SH-SY5Y (cell line): Measurements from ENCODE around the gene PAMR1.

Source experiments
- GATA2 ChIP-seq: IDR thresholded peaks from 2 replicates; pipeline ENCODE4 v1.6.1; 2011; ENCODE audit warnings: mild to moderate bottlenecking, low read depth, low read length
- GATA3 ChIP-seq: IDR thresholded peaks from 2 replicates; pipeline ENCODE4 v1.6.1; 2011; ENCODE audit warnings: low read depth, mild to moderate bottlenecking, low read length, moderate library complexity

PAMR1 gene

GRCh38 chr11:35464308-35464707 lies 61.1 kb downstream of the PAMR1 start:
- TF ChIP-seq GATA2 (peak; percentile 65), GATA3 (peak; percentile 68; the same call in 1 of the 2 replicates)

- TF ChIP-seq GATA2 (no peak), GATA3 (no peak)
Measured at GRCh38 chr11:35463331-35463751, 62.1 kb downstream of the PAMR1 start.

DNA sequence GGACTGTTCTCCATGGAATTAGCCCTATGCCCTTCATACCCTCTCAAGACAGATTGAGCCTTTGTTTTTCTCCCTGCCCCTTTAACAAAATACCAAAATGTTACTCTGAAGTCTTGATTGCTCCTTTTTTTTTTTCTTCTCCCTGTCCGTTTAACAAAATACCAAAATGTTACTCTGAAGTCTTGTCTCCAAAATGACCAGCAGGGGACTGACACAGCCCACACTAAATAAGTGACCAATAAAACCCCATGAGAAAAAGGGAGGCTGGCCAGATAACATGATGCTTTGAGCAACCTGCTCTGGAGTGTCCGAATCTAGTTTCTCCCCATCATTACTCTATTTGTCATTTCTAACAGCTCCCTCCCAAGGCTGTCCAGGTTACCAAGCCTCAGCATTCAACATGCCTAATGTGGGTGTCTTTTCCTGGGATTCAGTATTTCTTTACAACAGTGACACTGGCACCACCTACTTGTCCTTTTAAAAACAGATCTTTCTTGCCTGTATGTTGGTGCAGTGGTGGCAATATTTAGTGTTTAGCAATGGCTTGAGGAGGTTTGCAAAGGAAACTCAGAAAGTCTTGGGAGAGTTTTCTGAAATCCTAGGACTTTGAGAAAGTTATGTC lies 63.4 kb downstream of the PAMR1 start:
- no peak for TF ChIP-seq GATA2
- no peak for TF ChIP-seq GATA3

- no peak for TF ChIP-seq GATA2
- TF ChIP-seq GATA3, result no peak
Measured at GRCh38 chr11:35459489-35459888, 65.9 kb downstream of the PAMR1 start.

DNA sequence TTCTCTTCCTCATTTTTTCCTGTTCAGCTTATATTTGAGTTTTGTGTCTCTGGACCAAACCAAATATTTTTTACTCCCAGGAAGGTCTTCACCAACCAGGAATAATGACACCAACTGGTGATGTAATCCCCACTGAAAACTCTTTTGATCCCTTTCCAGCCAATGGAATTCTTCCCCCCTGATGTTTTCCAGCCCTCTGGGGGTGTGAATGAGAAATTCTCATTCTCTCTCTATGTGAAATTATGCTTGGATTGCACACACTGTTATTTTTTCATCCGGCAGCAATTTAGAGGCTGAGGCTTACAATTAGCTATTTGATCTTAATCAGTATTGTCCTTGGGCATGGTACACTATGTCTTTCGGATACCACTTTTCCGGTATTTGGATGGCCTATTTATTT lies 66.6 kb downstream of the PAMR1 start:
- TF ChIP-seq GATA3 (no peak), GATA2 (no peak)

GRCh38 chr11:35454362-35454761 lies 71.1 kb downstream of the PAMR1 start:
- TF ChIP-seq GATA2, result no peak
- no peak for TF ChIP-seq GATA3

GRCh38 chr11:35436581-35437250 lies 88.7 kb downstream of the PAMR1 start:
- no peak for TF ChIP-seq GATA3
- TF ChIP-seq GATA2, result no peak

DNA sequence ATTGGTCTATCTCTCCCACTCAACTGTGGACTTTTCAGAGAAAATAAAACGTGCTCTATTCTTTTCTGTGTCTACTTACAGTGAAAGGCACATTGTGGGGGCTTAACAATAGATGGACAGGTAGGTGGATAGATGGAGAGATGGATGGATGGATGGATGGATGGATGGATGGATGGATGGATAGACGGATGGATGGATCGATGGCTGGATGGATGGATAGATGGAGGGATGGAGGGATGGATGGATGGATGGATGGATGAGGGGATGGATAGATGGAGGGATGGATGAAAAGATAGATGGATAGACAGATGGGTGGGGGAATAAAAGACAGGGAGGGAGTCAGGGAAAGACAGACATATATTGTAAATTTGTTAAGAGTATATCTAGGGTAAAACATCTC lies 91.8 kb downstream of the PAMR1 start:
- no peak for TF ChIP-seq GATA2
- TF ChIP-seq GATA3, result no peak

GRCh38 chr11:35432464-35432863 lies 93.0 kb downstream of the PAMR1 start:
- TF ChIP-seq GATA3 (no peak), GATA2 (no peak)

- TF ChIP-seq GATA3 (no peak), GATA2 (no peak)
Measured at GRCh38 chr11:35427071-35427470, 98.3 kb downstream of the PAMR1 start.

GRCh38 chr11:35426351-35426750 lies 99.1 kb downstream of the PAMR1 start:
- TF ChIP-seq GATA2, result no peak
- TF ChIP-seq GATA3, result no peak

DNA sequence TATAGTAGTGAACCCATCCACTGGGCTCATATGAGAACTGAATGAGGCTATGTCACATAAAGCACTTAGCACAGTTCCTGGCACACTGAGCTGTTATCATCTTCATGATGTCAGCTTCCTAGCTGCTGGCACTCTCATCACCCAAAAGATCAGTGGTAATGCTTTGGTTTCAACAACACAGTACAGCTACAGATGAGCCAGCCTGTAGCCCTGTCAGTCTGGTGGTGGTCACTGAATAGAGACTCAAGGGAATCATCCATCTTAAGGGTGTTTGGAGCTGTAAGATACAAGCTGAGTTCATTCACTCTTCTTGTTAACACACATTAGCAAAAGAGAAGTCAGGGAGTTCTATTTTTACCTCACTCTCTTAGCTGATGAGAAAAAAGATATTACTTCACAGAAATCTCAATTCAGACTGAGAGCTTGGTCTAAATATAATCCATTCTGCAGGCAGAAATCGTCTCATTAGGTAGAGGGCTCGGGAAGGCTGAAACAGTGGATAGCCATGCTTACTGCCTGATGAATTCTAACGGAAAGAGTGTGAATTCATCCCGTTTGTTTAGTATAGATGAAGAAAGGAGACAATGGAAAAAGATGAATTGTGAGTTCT lies 99.7 kb downstream of the PAMR1 start:
- TF ChIP-seq GATA3, result no peak
- no peak for TF ChIP-seq GATA2

DNA sequence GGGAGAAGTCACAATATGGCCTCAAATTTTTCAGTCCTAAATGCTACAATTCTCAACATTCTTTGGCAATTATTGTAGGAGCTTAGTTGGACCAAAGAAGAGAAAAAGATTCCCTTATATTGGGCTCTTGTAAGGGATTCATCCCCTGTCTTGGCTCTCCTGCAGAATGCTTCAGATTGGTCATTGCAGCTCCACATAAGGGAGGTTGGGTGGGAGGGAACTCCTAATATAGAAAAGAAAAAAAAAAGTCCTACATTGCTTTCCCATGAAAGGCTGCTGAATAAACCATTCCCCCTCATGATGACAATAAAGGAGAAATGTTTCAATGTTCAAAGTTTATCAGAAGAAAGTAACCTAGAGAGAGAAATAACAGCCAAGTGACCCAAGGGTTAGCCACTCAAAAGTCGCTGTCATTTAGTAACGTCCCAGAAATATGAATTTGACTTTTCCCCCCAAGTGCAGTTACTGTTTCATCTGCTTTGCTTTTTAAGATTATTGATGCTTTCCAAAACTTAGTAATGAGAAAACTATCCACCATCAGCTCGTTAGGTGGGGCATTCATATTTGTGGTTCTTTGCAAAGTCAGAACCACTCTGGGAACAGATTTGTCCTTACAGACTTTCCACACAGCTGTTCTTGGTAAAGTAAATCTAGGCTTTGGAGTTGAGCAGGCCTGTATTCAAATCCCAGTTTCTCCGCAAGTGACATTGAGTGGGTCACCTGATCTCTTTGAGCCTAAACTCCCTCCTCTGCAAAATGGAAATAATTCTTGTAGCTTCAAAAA lies 101.1 kb downstream of the PAMR1 start:
- TF ChIP-seq GATA3, result no peak

DNA sequence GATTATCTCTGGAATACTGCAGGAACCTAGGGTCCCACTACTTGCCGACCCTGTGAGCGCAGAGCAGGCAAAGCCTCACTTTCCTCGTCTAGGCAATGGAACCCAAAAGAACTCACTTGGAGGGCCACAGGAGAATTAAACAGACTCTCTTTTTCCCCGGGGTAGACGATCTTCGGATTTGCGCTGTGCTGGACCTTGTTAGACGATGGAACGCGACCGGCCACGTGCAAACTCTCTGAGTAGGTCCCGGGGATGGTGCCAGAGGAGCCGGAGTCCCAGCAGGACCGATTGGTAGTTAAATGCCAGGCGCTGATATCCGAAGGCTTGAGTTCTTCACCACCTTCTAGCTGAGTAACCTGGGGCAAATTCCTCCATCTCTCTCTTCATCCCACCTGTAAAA lies 105.0 kb downstream of the PAMR1 start:
- no peak for TF ChIP-seq GATA2
- TF ChIP-seq GATA3, result no peak
